Fibroblast of skin of right quadriceps (primary cell): Measurements from ENCODE around the gene FKRP.
"Not testable (repeated sequence)": the region's sequence is repeated elsewhere in the genome, so short reads cannot be mapped to it uniquely, and the experiment has no call there.

Experiments used
- DNase-seq: peaks from one replicate; pipeline ENCODE4 v3.0.0-alpha.2; 2013

FKRP gene

GRCh38 chr19:46786236-46787039 is 40.6 kb downstream of the FKRP start:
- peak; percentile 88 for DNase-seq

GRCh38 chr19:46787040-46787330 is 41.1 kb downstream of the FKRP start:
- no peak for DNase-seq

- DNase-seq = peak; percentile 77
Observed at GRCh38 chr19:46787331-46788261, 41.7 kb downstream of the FKRP start.

- peak; percentile 98 for DNase-seq
Observed at GRCh38 chr19:46788262-46788967, 42.6 kb downstream of the FKRP start, which contains the start of gene SLC1A5. Gene SLC1A5, minus strand, starts transcription at chr19:46788594. Its CDS starts 629 bp downstream, at chr19:46787965.

GRCh38 chr19:46788968-46789338 is 43.1 kb downstream of the FKRP start:
- DNase-seq = no peak

- no peak for DNase-seq
Observed at GRCh38 chr19:46789371-46789770, 43.5 kb downstream of the FKRP start.

- DNase-seq = peak; percentile 49
Observed at GRCh38 chr19:46791944-46792343, 46.1 kb downstream of the FKRP start.

GRCh38 chr19:46797881-46798280 is 52.0 kb downstream of the FKRP start:
- no peak for DNase-seq

- no peak for DNase-seq
Observed at GRCh38 chr19:46798713-46799112, 52.9 kb downstream of the FKRP start.

- no peak for DNase-seq
Observed at GRCh38 chr19:46802152-46802551, 56.3 kb downstream of the FKRP start.

GRCh38 chr19:46803555-46803954 is 57.7 kb downstream of the FKRP start:
- DNase-seq = no peak

- DNase-seq = not testable (repeated sequence)
Observed at GRCh38 chr19:46804432-46804831, 58.6 kb downstream of the FKRP start.

GRCh38 chr19:46806656-46807055 is 60.8 kb downstream of the FKRP start:
- DNase-seq = no peak
